Heart right ventricle (tissue), 16 donors: ENCODE measurements around the gene TSPO. TPM values are rescaled to one million over a fixed set of nuclear protein-coding genes. Genes with fewer than 3 reads are reported as not detected.

ENCODE experiments used
- ATAC-seq, 8 donors: fragments of 200-7000 bp; cut with Tn5 transposase; one replicate each; pipeline ENCODE4 v1.9.1; 2020; ENCODE audit warnings: mild to moderate bottlenecking in 8 of 8, moderate library complexity in 8 of 8, moderate number of reproducible peaks in 1 of 8
- DNase-seq, 2 donors: peaks; one replicate each; pipeline ENCODE4 v3.0.0-alpha.2; 2020
- H3K27ac ChIP-seq, 10 donors: fragments of 200-600 bp; sonication (generic) in 2 of 10; one replicate each; pipeline versions ENCODE4 v1.5.0 to v1.8.0; 2020 to 2022; ENCODE audit warnings: mild to moderate bottlenecking in 3 of 10
- H3K27me3 ChIP-seq, 7 donors: fragments of 200-600 bp; one replicate each; pipeline ENCODE4 v1.8.0; 2021 to 2022; ENCODE audit warnings: mild to moderate bottlenecking in 2 of 7
- H3K36me3 ChIP-seq, 9 donors: fragments of 200-600 bp; sonication (generic) in 1 of 9; one replicate each; pipeline versions ENCODE4 v1.5.0 to v1.8.0; 2020 to 2022; ENCODE audit warnings: mild to moderate bottlenecking in 2 of 9
- H3K4me1 ChIP-seq, 9 donors: fragments of 200-600 bp; sonication (generic) in 1 of 9; one replicate each; pipeline versions ENCODE4 v1.5.0 to v1.8.0; 2020 to 2022; ENCODE audit warnings: mild to moderate bottlenecking in 4 of 9
- H3K4me3 ChIP-seq, 10 donors: fragments of 200-600 bp; sonication (generic) in 2 of 10; one replicate each; pipeline versions ENCODE4 v1.5.0 to v1.8.0; 2020 to 2022; ENCODE audit warnings: mild to moderate bottlenecking in 7 of 10, moderate library complexity in 2 of 10
- H3K9me3 ChIP-seq, 11 donors: fragments of 200-600 bp in 10 of 11; sonication (generic) in 2 of 11; one replicate each; pipeline versions ENCODE4 v1.5.0 to v1.8.0; 2013 to 2022; ENCODE audit warnings: mild to moderate bottlenecking in 2 of 11, control low read depth in 1 of 11, moderate library complexity in 1 of 11
- WGBS, 2 donors: extraction: QIAGEN DNeasy Blood & Tissue Kit; methylation state at CpG; one replicate each; pipeline ENCODE4 v1.1.7; 2013; ENCODE audit warnings: inconsistent platforms in 1 of 2; 5-methylcytosine and 5-hydroxymethylcytosine counted together
- intact Hi-C, 10 donors: fragments of 100-400 bp; cut with DNase I; formaldehyde crosslinking; loops; one replicate each; pipeline versions ENCODE4 v1.11.1 to v1.14.2; 2022
- polyA plus RNA-seq, 2 donors: library from polyadenylated mRNA; stranded (reverse); fragments of 200-250 nt; gene quantifications; one replicate each; pipeline ENCODE4 v1.2.3, GENCODE V29; 2013
- total RNA-seq, 10 donors: library from RNA; stranded (reverse); fragmentation: NEBNext Ultra II Directional in 3 of 10; extraction: Animal tissue kit (Norgen Biotek cat#: 25700) in 3 of 10; gene quantifications; one replicate each; pipeline versions ENCODE4 v1.2.1 to v1.2.4, GENCODE V29; 2021 to 2023
- TF ChIP-seq, protein P1 (sequence below), 9 donors: fragments of 200-600 bp; sonication (generic) in 2 of 9; IDR thresholded peaks; one replicate each; pipeline versions ENCODE4 v1.5.0 to v1.8.0; 2021 to 2022; ENCODE audit warnings: antibody characterized with exemption in 9 of 9, mild to moderate bottlenecking in 5 of 9, moderate library complexity in 1 of 9
- donor health status: Arrhythmogenic right ventricular cardiomyopathy.
- donor health status: ischemic (EF 13 %, LVEDD 7.1; RV severe dilation, severe dysfunction).
- donor health status: healthy with polysubstance abuse.
- donor health status: DM: no; HTN: yes; CAD: no.
- donor health status: DM: no; HTN: no; CAD: no.
- donor health status: ischemic (EF 25% LVEDD 6.9; RV normal size, moderate dysfunction).
- donor health status: ischemic (EF 25% LVEDD 5.7; RV mildly dilated, moderate dysfunction).
- donor health status: healthy.
- donor health status: DM: yes; HTN: yes; CAD: no.
- donor health status: Ischemic cardiomyopathy.
- donor health status: ischemic (EF 35%, LVEDD 5.7; RV mildly dilated, moderate dysfunction).
- donor health status: nonischemic (EF 11% LVEDD 7.7; RV severe dilation, severe dysfunction).
- donor health status: DM: yes; HTN: yes; CAD: no.
- donor health status: PGD.
- donor health status: ischemic (EF 29% LVEDD 5.4; RV normal size, mild dysfunction).
- donor health status: nonischemic (EF 23%, LVEDD 6.1; RV moderate dilation, normal function).

The TSPO gene
- total and polyA plus RNA-seq, 12 donors, result 84.7 to 258 (median 102) TPM

DNA sequence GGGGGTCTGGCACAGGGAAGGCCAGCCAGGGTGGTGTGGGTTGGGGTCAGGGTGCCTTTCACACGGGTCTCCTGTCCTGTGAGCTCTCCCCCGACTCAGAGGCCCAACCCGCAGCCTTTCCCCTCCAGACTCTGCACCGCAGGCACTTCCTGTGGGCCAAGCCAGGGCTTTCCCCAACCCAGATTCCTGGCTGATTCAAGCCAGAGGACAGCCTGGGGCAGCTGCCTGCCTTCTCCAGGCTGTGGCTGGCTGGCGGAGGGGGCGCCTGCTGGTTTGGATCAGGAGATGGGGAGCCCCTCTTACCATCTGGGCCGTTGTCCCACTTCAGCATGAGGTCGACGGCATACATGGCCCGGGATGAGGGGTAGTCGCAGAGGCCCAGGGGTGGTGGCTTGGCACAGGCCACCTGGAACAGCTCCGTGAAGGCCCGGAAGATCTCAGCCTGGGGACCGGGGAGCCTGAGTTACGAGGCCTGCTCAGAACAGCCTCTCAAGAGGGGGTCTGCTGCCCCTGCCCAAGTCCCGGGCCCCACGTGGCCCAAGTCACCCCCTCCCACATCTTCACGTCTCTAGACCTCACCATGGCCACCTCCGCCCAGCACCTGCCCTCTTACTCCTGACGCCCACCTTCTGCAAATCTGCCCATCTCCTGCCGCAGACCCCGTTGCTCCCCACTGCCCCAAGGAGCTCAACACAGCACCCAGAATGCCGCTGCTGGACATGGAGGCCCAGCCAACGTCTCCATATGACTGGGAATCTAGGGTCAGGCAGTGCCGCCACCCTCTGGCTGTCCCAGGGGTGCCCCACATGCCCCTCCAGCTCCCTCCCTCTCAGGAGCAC lies 17.3 kb downstream of the TSPO start:
- intact Hi-C loops, result no loop called here
- ATAC-seq, result peak in 3 of 8 donors; percentile 5 to 43 (median 18)
- TF ChIP-seq, protein P1, sequence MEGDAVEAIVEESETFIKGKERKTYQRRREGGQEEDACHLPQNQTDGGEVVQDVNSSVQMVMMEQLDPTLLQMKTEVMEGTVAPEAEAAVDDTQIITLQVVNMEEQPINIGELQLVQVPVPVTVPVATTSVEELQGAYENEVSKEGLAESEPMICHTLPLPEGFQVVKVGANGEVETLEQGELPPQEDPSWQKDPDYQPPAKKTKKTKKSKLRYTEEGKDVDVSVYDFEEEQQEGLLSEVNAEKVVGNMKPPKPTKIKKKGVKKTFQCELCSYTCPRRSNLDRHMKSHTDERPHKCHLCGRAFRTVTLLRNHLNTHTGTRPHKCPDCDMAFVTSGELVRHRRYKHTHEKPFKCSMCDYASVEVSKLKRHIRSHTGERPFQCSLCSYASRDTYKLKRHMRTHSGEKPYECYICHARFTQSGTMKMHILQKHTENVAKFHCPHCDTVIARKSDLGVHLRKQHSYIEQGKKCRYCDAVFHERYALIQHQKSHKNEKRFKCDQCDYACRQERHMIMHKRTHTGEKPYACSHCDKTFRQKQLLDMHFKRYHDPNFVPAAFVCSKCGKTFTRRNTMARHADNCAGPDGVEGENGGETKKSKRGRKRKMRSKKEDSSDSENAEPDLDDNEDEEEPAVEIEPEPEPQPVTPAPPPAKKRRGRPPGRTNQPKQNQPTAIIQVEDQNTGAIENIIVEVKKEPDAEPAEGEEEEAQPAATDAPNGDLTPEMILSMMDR (IDR thresholded peaks at IDR 0.05), result no peak
- Histone ChIP-seq H3K4me3 (no peak overlapping the region), H3K4me1 (peaks cover 0 to 14% (median 9%) of the 10 kb centered on the region in 9 donors), H3K9me3 (no peaks in the 10 kb centered on the region), H3K27ac (peak overlapping the region in 3 of 10 donors; percentile 1 to 31 (median 12)), H3K36me3 (peaks cover 0 to 59% (median 11%) of the 10 kb centered on the region in 9 donors), H3K27me3 (no peaks in the 10 kb centered on the region)
- WGBS, 2 donors, result 86 to 88% methylated on average over 25 of the region's 25 CpGs
- no peak for DNase-seq

DNA sequence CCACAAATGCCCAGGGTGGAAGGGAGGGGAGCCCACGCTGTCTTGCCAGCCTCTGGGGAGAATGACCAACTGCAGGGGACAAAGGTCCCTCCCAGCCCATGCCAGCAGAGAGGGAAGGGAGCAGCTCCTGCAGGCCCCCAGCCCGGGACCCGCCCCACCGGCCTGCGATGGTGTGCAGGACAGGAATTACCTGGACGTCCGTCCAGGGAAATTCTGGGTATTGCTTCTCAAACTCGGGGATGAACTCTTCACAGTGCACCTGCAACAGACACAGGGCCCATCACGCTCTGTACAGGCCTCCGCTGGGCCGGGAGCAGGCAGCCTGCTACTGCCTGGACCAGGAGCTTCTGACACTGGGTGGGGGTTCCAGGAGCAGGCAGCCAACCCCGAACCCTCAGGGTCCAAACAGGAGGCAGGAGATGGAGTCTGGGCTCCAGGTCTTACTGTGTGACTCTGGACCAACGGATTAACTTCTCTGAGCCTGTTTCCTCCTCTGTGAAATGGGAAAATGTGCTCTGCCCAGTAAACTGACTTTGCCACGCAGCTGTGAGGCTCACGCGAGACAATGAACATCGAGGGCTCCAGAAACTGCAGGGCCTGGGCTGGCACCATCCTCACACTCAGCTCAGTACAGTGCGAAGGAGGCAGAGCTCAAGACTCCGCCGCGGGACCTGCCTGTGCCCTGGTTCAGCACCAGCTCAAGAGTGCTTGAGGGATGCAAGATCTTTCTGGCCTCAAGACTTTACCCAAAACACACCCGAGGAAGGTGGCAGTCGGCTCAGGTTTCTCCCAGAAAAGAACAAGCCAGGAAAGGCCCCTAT lies 18.2 kb downstream of the TSPO start:
- Histone ChIP-seq H3K27me3 (no peaks in the 10 kb centered on the region), H3K27ac (no peak overlapping the region), H3K4me1 (peaks cover 0 to 8% (median 3%) of the 10 kb centered on the region in 9 donors), H3K4me3 (no peak overlapping the region), H3K9me3 (no peaks in the 10 kb centered on the region), H3K36me3 (peaks cover 0 to 67% (median 19%) of the 10 kb centered on the region in 9 donors)
- ATAC-seq (no peak), DNase-seq (no peak)
- intact Hi-C loops, result no loop called here
- WGBS, 2 donors, result 93 to 94% methylated on average over 23 of the region's 23 CpGs
- TF ChIP-seq, protein P1 (IDR thresholded peaks at IDR 0.05), result no peak

DNA sequence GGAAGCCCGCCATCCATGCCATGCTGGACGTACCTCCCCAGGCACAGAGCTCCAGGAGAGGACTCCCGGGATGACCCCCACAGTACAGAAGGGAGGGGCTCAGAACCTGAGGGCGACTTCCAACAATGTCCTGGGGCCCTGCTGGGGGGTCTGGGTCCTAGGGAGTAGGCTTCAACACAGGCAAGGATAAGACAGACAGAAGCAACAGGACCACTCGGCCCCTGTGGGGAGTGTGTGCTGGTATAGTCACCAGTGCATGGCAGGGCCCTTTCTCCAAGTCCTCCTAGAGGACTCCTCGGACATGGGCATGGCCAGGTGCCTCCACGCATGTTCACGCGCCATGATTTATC lies 18.7 kb downstream of the TSPO start:
- H3K36me3 ChIP-seq, result peaks cover 0 to 73% (median 19%) of the 10 kb centered on the region in 9 donors
- no peak overlapping the region for H3K4me3 ChIP-seq
- no peaks in the 10 kb centered on the region for H3K27me3 ChIP-seq
- peaks cover 0 to 2% (median 0%) of the 10 kb centered on the region in 9 donors for H3K4me1 ChIP-seq
- no peak overlapping the region for H3K27ac ChIP-seq
- DNase-seq, result no peak
- intact Hi-C loops, result no loop called here
- WGBS, 2 donors, result 95 to 96% methylated on average over 9 of the region's 9 CpGs
- ATAC-seq, result no peak
- TF ChIP-seq, protein P1 (IDR thresholded peaks at IDR 0.05), result no peak
- no peaks in the 10 kb centered on the region for H3K9me3 ChIP-seq

DNA sequence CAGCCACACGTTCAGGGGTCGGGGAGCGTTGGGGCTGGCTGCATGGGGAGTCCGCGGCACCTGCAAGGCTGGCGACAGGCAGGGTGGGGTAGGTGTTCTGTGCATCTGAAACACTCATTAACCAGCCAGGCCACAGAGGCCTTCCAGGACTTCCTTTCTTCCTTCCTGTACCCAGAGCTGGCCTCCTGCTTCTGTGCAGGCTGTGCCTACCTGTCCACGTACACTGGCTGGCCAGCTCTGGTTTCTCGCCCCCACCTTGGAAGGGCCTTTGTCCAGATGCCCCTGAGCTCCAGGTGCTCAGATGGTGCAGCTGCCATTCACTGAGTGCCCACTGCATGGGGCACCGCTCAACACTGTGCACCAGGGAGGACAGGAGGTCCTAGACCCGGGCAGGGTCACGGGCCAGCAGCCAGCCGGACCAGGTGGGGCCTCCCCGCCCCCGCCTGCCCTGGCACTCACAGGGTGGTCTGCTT lies 19.7 kb downstream of the TSPO start:
- DNase-seq (no peak), ATAC-seq (no peak)
- intact Hi-C loops, result no loop called here

More for the DNA sequence above, 19.7 kb downstream of the TSPO start:
- no peaks in the 10 kb centered on the region for H3K27me3 ChIP-seq
- H3K4me3 ChIP-seq, result no peak overlapping the region
- TF ChIP-seq, protein P1 (IDR thresholded peaks at IDR 0.05), result no peak
- no peak overlapping the region for H3K27ac ChIP-seq
- H3K4me1 ChIP-seq, result no peaks in the 10 kb centered on the region
- 83 to 84% methylated on average over 14 of the region's 14 CpGs for WGBS, 2 donors
- H3K9me3 ChIP-seq, result no peaks in the 10 kb centered on the region
- H3K36me3 ChIP-seq, result peaks cover 0 to 82% (median 19%) of the 10 kb centered on the region in 9 donors
